GM19099 (cell line): Measurements from ENCODE around the gene ATP6V0A1.

ENCODE experiments used
- POLR2A ChIP-seq: IDR thresholded peaks from 3 replicates; pipeline ENCODE4 v1.6.1; 2011; ENCODE audit warnings: low read depth; ENCODE audit not compliant: insufficient read length; ENCODE audit errors: extremely low read depth

The ATP6V0A1 gene

GRCh38 chr17:42508426-42509165, 49.9 kb downstream of the ATP6V0A1 start:
- no peak for TF ChIP-seq POLR2A

GRCh38 chr17:42509409-42509808, 50.7 kb downstream of the ATP6V0A1 start:
- no peak for TF ChIP-seq POLR2A

- no peak for TF ChIP-seq POLR2A
Observed at GRCh38 chr17:42509841-42510240, 51.2 kb downstream of the ATP6V0A1 start.

- no peak for TF ChIP-seq POLR2A
Observed at GRCh38 chr17:42512246-42512645, 53.6 kb downstream of the ATP6V0A1 start.

- no peak for TF ChIP-seq POLR2A
Observed at GRCh38 chr17:42512733-42513251, 54.1 kb downstream of the ATP6V0A1 start.

GRCh38 chr17:42513686-42514085, 55.0 kb downstream of the ATP6V0A1 start:
- TF ChIP-seq POLR2A: no peak

- no peak for TF ChIP-seq POLR2A
Observed at GRCh38 chr17:42514279-42514678, 55.6 kb downstream of the ATP6V0A1 start.

GRCh38 chr17:42514867-42515266, 56.2 kb downstream of the ATP6V0A1 start:
- TF ChIP-seq POLR2A: no peak

GRCh38 chr17:42517516-42517915, 58.8 kb downstream of the ATP6V0A1 start:
- no peak for TF ChIP-seq POLR2A

- no peak for TF ChIP-seq POLR2A
Observed at GRCh38 chr17:42518046-42518754, 59.5 kb downstream of the ATP6V0A1 start.

- TF ChIP-seq POLR2A: no peak
Observed at GRCh38 chr17:42518755-42519545, 60.3 kb downstream of the ATP6V0A1 start.

- no peak for TF ChIP-seq POLR2A
Observed at GRCh38 chr17:42519546-42520491, 61.1 kb downstream of the ATP6V0A1 start.

GRCh38 chr17:42520540-42520951, 61.9 kb downstream of the ATP6V0A1 start:
- no peak for TF ChIP-seq POLR2A

GRCh38 chr17:42521036-42521435, 62.4 kb downstream of the ATP6V0A1 start:
- no peak for TF ChIP-seq POLR2A

- TF ChIP-seq POLR2A: no peak
Observed at GRCh38 chr17:42521666-42522262, 63.1 kb downstream of the ATP6V0A1 start.
